ENCODE results near the gene PJA2. TPM values are rescaled to one million over a fixed set of nuclear protein-coding genes. Genes with fewer than 3 reads are reported as not detected.

The PJA2 gene
- total RNA-seq, 4 donors from 2014 or later = 107 to 188 (median 153) TPM

DNA sequence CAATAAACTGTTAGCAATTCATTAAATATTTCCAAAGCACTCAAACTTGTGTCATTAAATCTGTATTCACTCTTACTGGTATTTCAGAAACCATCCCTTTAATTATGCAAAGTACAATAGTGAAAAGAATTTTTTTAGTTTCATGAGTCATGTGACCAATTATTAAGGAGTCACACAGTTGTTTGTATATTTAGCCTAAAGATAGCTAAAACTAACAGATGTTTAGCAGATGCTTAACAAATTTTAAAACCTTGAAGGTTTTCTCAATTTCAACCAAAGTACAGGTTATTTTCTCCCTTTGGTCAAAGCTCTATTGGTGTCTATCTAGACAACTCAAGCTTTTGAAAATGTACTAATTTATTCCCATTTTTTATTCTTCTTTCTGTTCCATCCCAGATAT lies 44.1 kb downstream of the PJA2 start:
- Histone ChIP-seq H3K36me3 (peaks cover 12 to 23% of the 10 kb centered on the region in 2 donors), H3K4me3 (replicated peaks in 1 of 3) (no peak overlapping the region), H3K27ac (no peak overlapping the region), H3K9me3 (no peaks in the 10 kb centered on the region), H3K27me3 (no peaks in the 10 kb centered on the region), H3K4me1 (no peaks in the 10 kb centered on the region)
- intact Hi-C loops (cut with DNase I) = no loop called here
- DNase-seq = no peak
- no peak for TF ChIP-seq POLR2A (IDR thresholded peaks at IDR 0.05)
- no peak for TF ChIP-seq CTCF (IDR thresholded peaks at IDR 0.05)

DNA sequence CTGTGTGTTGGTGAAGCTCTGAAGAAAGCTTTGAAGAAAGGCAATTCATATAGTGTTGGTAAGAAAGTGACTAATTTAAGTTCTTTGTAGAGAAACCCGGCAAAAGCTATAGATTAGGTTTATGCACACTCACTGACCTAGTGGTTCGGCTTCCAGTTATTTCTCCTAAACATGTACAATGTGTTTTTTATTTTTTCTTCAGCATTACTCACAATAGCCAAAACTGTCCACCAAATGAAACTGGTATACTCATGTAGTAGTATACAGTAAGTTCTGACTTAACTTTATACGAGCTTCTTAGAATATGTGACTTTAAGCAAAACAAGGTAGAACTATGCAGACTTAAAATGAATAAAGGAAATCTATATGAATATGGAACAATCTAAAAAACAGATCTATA lies 44.8 kb downstream of the PJA2 start:
- Histone ChIP-seq H3K4me3 (replicated peaks in 1 of 3) (no peak overlapping the region), H3K4me1 (no peaks in the 10 kb centered on the region), H3K36me3 (peaks cover 12 to 23% of the 10 kb centered on the region in 2 donors), H3K27ac (no peak overlapping the region), H3K27me3 (no peaks in the 10 kb centered on the region), H3K9me3 (no peaks in the 10 kb centered on the region)
- TF ChIP-seq CTCF (IDR thresholded peaks at IDR 0.05) (no peak), POLR2A (IDR thresholded peaks at IDR 0.05) (no peak)
- no peak for DNase-seq
- 94 to 99% methylated on average over 3 of the region's 3 CpGs for WGBS, 2 donors
- intact Hi-C loops (cut with DNase I) = no loop called here

- DNase-seq = no peak
- Histone ChIP-seq H3K9me3 (no peaks in the 10 kb centered on the region), H3K4me1 (no peaks in the 10 kb centered on the region), H3K27ac (no peak overlapping the region), H3K36me3 (peaks cover 9 to 14% of the 10 kb centered on the region in 2 donors), H3K27me3 (no peaks in the 10 kb centered on the region), H3K4me3 (replicated peaks in 1 of 3) (no peak overlapping the region)
- TF ChIP-seq CTCF (IDR thresholded peaks at IDR 0.05) (no peak), POLR2A (IDR thresholded peaks at IDR 0.05) (no peak)
- WGBS, 2 donors = 81 to 82% methylated on average over 3 of the region's 3 CpGs
- intact Hi-C loops (cut with DNase I) = no loop called here
These were observed 50.1 kb downstream of the PJA2 start for GRCh38 chr5:109359642-109360041.

- H3K36me3 ChIP-seq = peaks cover 9 to 14% of the 10 kb centered on the region in 2 donors
- DNase-seq = no peak
- WGBS, 2 donors = 89 to 94% methylated on average over 2 of the region's 2 CpGs
- no peaks in the 10 kb centered on the region for H3K4me1 ChIP-seq
- H3K27ac ChIP-seq = no peak overlapping the region
- no peak for TF ChIP-seq CTCF (IDR thresholded peaks at IDR 0.05)
- no peak for TF ChIP-seq POLR2A (IDR thresholded peaks at IDR 0.05)
- intact Hi-C loops (cut with DNase I) = no loop called here
- no peaks in the 10 kb centered on the region for H3K9me3 ChIP-seq
- H3K4me3 ChIP-seq (replicated peaks in 1 of 3) = no peak overlapping the region
- H3K27me3 ChIP-seq = no peaks in the 10 kb centered on the region
These were observed 52.0 kb downstream of the PJA2 start for GRCh38 chr5:109357807-109358206.

GRCh38 chr5:109354761-109355160 lies 55.0 kb downstream of the PJA2 start:
- no peaks in the 10 kb centered on the region for H3K27me3 ChIP-seq
- peaks cover 4 to 9% of the 10 kb centered on the region in 2 donors for H3K36me3 ChIP-seq
- DNase-seq = no peak
- H3K9me3 ChIP-seq = no peaks in the 10 kb centered on the region
- TF ChIP-seq CTCF (IDR thresholded peaks at IDR 0.05) (no peak), POLR2A (IDR thresholded peaks at IDR 0.05) (no peak)
- WGBS, 2 donors = 91 to 92% methylated on average over 2 of the region's 2 CpGs
- no peak overlapping the region for H3K4me3 ChIP-seq (replicated peaks in 1 of 3)
- no peak overlapping the region for H3K27ac ChIP-seq
- intact Hi-C loops (cut with DNase I) = no loop called here
- peaks cover 0 to 4% of the 10 kb centered on the region in 2 donors for H3K4me1 ChIP-seq
